HG03175 (cell line): ENCODE results near the gene SCN4B.

Source experiments
- ATAC-seq: cut with Tn5 transposase; IDR thresholded peaks from one replicate; pipeline ENCODE4 v1.9.1; 2021; ENCODE audit warnings: mild to moderate bottlenecking, moderate library complexity; ENCODE audit not compliant: unreplicated experiment

Gene SCN4B

DNA sequence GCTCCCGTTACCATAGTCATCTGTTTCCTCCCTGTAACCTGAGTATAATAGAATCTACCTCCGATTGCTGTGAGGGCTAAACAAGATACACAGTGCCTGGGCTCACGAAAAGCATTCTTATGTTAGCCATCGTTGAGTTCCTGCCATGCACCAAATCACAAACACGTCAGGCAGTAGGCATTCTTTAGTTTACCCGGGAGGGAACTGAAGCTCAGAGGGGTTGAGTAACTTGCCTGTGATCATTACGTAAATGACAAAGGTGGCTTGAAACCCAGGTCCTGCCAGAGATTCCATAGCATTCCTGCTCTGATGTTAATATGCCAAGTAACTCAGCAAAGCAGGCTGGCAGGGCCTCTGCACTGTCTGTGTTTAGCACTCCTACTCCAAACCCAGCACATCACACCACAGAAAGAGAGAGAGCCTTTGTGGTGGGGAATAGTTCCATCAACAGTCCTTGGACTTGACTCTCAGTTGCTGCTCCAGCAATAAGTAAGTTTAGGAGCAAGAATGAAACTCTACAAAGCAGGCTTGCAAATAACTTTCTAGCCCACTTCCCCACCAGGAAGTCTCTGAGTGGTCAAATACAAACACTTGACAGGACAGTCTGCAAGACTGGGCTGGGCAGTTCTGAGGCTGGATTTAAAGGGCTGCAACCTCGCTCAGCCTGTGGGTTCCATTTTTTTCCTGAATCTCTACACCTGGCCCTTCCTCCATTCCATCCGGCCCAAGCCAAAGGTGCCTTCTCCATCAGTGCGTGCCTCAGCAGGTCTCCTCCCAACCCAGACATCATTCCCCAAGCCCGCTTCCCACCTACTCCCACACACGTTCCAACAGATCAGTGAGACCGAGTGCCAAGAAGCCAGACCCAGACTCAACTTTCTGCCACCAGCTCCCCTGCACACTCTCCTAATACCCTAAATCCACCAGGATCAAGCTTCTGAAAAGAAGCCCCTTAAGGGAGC lies 22.7 kb upstream of the SCN4B start:
- no peak for ATAC-seq

DNA sequence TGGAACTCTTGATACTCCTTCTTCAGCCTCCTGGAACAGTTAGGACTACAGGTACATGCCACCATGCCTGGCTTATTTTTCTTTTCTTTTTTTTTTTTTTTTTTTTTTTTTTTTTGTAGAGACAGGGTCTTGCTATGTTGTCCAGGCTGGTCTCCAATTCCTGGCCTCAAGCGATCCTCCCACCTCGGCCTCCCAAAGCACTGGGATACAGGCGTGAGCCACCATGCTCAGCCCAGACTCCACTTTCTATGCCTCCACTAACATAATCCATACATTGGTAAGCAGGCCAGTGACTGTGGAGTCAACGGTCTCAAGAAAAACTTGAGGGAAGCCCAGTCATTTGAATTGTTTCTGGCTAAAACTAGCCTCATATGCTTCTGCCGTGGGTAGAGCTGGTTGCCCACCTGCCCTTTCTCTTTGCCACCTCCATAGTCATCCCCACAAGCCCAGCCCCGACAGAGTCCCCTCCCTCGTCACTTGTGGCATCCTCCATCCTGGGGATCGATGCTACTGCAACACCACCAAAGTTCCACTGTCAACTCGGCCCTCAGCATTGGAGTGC lies 21.5 kb upstream of the SCN4B start:
- ATAC-seq = no peak

DNA sequence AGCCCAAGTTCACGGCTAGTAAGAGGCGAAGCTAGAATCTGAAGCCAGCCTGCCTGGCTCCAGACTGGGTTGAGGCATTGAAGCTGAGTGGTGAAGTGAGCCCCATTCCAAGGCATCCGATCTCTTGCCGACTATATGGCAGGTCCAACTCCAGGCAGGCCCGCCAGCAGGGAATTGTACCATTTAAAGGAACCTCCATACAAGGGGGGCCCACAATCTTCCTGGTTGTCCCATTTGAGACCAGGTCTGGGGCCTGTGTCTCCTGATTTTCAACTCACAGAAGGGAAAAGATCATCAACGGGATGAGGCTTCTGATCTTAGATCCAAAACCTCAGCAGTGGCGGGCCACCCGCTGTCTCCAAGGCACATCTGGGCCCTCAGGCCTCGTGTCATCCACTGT lies 19.7 kb upstream of the SCN4B start:
- no peak for ATAC-seq

DNA sequence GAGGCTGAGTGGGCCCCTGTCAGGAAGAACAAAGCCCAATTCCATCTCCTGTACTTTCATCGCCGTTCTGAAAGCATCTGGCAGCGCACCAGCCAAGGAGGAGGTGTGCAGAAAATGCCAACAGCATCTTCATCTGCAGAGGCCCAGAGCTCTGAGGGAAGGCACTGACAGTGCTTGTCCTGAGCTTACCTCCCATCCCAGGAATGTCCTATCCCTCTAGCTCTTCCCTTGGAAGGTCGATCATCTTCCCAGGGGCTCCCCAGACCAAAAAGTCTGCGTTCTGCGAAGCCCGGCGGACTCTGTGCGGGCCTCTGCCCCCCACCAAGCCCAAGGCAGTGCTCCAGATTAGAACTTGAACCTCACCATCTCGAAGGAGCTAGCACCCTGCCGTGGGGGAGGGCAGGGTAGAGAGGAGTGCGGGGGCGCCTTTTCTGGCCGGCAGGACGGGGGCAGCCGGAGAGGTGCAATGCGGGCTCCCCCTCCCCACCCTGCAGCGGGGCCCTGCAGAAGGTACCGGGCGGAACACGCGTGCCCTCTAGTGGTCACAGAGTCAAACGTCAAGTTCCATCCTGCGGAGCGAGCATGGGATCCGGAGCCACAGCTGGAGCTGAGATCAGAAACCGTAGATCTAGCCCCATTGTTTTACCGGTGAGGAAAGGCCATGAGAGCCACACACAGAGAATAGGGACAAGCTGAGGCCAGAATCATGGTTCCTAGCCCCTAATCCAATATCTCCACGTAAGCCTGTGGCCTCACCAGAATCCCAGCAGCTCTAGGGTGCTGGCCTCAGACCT lies 18.8 kb upstream of the SCN4B start:
- ATAC-seq = peak; percentile 57

DNA sequence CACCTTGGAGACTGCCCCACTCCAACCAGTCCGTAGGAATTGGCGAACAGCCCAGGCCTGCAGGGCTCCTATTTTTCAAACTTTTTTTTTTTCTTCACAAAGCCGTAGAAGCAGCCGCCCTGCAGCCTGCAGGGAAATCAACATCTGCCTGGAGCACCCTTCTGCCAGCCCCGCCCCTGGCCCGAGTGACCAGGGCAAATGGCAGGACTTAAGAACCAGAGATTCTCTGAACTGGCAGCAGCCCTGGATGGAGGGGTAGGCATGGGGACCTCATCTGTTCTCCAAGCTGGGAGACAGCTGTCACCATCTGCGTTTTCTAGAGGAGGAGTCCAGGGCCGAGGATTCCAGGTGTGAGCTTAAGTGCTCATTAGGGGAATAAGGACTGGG lies 18.3 kb upstream of the SCN4B start:
- ATAC-seq = no peak

DNA sequence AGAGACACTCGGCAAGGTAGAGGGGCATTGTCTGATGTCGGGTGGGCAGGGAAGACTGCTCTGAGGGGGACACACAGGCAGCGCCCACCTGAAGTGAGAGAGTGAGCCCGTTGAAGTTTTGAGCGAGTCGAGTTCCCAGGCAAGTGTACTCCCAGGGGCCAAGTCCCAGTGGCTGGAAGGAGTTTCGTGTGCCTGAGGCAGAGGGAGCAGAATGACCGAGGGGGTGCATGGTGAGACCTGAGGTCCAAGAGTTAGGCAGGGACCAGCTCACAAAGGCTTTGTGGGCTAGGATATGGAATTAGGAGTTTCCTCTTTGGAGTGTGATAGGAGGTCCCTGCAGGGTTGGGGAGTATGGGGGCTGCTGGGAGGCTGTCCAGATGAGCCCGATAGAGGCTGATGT lies 17.6 kb upstream of the SCN4B start:
- ATAC-seq = no peak

DNA sequence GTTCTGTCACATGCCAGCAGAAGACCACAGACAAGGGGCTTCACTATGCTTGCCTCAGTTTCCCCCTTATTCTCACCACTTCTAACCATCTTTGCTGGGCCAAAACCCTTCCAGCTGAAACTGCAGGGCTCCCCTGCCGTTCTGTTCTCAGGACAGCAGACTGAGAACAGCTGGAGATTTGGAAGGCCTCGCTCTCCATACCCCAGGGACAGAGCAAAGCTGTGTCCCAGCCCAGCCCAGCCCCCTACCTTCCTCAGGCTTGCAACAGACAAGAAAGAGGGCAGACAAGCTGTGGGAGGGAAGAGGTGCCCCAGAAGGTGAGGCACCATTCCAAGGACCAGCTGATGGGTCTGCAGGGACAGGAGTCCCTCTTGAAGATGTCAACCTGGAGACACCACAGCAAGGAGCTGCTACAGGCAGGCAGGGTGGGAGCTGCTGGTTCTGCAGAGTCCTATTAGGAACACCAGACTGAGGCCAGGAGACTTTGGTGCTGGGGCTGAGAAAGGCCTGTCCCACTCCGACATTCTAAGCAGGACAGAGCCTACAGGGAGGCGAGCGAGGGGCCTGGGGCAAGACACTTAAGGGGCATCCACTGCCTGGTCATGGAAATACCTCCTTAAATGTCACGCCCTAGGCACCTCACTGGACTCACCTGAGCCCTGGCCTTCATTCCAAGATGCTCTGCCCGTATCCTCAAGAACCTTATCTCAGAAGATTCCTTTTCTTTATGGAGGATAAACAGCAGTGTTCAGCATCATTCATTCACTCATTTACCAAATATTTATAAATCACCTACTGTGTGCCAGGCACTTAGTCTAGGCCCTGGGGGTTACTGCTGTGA lies 16.9 kb upstream of the SCN4B start:
- no peak for ATAC-seq

DNA sequence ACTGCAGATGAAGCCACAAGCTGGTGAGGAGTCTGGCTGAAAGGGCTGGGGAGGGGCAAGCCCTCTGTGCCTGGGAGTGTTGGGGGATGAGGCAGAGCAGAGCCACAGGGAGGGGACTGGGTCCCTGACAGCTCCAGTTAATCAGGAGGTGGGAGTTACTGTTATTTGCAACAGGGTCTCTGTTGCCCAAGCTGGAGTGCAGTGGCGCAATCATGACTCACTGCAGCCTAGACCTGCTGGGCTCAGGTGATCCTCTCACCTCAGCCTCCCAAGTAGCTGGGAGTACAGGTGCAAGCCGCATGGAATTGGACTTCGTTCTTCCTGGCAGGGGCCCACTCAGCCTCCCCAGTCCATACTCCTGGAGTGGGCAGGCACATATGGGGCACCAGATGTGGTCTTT lies 16.1 kb upstream of the SCN4B start:
- ATAC-seq = no peak

DNA sequence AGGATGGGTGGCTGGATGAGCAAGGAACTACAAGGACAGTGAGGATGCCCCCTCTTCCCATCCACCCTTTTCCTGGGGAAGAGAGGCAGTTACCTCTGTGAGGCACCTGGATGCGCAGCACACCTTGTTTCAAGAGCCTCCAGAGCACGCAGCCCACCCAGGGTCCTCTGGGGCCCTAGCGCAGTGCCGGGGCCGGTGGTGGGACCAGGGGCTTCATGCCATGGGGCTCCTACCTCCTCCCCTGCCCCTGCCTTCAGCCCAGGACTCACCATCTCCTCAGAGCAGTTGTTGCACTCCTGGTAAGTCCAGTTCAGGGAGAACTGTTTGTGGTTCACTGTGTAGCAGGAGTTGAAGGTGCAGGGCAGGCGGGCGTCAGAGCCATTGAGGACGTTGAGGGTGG lies 15.7 kb upstream of the SCN4B start:
- no peak for ATAC-seq

DNA sequence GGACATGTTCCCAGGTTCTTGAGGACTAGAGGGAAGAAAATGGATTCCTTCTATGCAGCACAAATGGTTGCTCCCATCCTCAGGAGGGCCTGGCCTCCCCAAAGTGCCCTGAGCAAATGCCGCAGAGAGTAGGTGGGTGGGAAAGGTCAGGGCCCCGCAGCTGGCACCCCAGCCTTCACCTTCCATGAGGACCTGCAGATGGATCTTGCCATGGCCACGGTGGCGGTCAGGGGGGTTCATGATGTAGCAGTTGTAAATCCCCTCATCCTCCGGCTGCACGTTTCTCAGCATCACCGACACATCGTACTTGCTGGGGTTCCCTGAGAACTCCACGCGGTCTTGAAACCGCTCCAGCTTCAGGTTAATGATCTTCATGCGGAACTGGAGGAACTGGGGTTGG lies 15.3 kb upstream of the SCN4B start:
- ATAC-seq = no peak

DNA sequence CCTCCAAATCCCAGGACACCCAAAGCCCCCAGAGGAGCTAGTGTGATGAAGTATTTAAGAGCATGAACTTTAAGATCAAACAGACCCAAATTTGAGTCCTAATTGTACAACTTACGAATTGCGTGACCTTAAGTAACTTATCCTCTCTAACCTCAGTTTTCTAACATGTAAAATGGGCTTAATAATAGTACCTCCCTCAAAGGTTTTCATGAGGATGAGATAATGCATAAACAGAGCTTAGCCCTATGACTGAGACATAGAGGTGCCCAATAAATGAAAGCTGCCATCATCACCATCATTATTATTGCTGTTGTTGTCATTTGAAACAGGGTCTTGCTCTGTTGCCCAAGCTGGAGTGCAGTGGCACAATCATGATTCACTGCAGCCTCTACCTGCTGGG lies 14.6 kb upstream of the SCN4B start:
- ATAC-seq = no peak

DNA sequence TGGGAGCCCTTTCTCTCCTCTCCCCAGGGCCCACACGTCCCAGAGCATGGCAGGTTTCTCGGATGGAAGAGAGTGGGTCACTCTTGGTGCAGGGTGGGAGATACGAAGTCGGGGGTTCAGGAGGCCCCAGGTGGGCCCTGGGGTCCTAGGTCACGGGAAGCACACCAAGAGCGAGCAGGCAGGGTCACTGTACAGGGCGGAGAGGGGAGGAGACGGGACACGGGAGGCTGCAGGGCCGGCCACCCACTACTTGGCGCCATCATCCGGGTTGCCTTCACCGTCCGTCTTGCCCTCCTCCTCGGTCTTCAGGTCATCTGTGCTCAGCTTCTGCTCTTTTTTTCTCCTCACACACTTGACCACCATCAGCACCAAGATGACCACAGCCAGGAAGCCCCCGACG lies 14.0 kb upstream of the SCN4B start:
- no peak for ATAC-seq

DNA sequence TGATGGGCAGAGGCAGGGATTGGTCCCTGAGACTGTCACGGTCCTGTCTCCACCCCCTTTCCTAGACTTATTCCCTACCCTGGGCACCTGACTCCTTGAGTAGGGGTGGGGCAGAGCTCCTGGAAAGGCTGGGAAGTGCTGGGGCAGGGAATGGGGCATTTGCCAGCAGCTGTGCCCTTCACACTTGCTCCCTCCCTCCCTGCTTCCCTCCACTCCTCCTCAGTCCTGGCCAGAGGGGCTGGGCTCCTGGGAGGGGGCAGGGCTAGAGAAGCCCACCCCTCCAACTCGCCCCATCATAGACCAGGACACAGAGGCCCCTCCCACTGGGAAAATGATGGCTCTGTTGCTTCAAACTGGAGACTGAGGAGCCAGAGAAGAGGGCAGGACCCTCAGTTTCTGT lies 12.3 kb upstream of the SCN4B start:
- no peak for ATAC-seq

DNA sequence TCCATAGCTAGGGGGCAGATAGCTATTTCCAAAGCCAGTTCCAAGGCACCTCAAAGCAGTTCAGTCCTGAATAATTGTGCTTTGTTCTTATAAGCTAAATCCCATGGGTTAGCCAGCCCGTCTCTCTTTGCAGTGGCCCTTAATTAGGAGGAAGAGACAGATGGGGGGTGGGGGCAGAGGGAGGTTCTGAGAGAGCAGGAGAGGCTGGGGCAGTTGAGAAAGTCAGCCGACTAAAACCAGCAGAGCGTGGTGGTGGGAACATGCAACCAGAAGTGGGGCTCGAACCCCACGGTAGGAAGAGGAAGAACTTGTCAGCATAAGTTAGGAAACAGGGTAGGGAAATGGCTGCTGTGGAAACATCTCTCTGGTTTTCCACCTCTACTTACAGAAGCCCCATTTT lies 10.9 kb upstream of the SCN4B start:
- no peak for ATAC-seq

DNA sequence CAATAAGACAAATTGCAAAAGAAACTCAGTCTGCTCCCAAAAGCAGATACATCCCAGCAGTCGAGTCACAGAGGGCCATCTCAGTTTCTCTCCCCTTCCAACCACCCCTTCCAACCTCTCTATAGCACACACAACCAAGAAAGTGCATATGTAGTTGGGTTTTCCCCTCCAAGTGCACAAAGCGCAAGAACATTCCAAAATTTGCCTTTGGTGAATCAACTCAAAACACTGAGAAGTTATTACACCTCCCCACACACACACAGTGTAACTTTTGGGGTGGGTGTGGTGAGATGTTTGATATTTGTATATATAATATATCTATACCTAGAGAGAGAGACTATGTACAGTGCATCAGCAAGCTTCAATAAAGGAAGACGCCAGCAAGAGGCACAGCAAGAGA lies 10.2 kb upstream of the SCN4B start:
- ATAC-seq = no peak

DNA sequence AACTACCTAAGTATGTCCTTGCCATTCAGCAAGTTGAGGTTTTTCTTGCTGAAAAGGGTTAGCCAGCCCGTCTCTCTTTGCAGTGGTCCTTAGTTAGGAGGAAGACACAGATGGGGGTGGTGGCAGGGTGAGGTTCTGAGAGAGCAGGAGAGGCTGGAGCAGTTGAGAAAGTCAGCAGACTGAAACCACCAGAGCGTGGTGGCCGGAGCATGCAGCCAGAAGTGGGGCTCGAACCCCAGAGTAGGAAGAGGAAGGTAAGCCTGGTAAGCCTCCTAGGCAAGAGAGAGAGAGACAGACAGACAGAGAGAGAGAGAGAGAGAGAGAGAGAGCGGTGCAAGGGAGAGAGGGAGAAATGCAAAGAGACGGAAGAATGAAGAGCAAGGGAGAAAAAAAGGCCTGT lies 9.2 kb upstream of the SCN4B start:
- no peak for ATAC-seq

DNA sequence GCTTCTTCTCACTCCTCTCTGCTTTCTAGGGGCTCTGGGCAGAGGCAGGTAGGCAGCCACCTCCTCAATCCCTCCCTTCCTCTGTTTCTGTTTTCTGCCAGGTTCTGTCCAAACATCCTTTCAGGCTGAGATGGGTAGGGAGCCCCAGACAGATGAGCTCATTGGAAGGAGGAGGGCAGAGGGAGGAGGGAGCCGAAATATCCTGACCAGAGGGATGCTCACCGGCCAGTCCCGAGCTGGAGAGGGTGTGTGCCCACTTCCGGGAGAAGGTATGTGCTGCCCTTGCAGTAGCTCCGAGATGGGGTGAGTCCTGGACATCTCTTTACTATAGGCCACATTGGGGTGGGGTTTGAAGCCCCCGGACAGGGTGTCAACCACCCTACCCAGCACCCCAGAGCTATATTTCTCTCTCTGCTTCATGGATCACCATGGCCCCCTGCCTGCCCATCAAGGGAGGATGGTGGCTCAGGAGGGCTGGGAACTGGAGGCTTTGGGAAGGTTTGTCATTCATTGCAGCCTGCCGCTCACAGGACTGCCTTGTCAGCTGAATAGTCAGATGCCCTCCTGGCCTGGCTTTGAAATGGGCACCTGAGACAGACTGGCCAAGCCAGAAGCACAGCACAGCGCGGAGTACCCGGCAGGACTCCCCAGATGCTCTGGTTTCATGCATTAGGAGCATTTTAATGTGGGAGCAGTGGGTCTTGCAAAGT lies 4.7 kb upstream of the SCN4B start:
- ATAC-seq = no peak

DNA sequence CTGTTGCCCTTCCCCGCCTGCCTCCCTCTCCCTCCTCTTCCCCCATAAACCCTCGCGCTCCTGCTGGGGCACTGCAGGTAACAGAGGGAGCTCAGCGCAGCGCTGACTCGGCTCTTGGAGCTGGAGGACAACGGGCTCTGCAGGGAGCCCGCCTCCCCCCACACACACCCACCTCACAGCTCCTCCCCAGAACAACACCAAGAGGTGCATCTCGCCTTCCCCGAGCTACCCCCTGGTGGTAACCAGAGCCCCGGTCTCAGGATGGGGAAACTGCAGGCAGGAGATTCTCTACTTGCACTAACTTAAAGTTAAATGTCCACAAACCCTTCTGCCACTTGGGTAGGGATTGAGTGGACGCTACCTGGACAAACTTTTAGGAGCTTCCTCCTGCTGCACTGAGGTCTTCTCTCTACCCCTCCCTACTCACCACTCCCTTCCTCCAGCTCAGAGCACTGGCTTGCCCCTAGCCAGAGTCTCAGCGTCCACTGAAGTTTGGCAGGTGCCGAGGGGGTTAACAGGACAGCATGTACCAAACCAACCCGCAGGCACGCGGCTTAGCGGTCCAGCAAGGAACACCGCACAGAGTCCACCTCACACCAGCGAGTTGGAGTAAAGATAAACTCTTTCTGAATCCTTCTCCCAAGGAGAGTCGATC lies 4.0 kb upstream of the SCN4B start:
- ATAC-seq = no peak

DNA sequence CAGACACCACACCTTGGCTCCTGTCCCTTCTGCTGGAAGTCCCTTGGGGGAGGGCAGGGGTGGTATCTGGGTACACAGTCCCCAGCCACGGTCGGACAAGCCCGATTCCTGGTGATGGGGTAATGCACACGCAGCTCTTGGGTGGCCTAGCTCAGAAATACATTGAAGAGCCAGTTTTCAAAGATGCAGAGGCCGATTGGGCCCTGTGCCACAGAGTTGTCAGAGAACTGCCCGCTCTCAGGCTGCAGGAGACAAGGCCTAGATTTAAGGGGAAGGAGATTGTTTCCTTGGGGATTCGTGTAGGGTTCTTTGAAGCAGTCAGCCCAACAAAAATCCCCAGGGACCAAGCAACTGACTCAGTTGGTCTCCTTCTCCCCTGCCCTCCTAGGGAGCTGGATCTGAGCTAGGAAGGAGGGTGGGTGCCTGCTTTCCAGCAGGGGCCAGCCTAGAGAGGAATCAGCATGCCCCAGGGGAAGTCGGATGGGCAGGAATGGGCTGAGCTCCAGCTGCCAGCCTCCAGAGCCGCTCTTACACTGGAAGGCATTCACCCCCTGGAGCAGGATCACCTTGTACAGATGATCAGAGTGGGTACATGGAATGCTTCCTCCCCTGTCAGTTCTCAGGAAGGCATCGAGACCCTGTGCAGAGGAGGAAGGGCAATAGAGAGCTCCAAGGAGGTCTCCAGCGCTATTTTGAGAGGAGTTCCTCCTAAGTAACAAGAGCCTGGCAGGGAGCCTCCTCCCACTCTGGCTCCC lies 3.3 kb upstream of the SCN4B start:
- no peak for ATAC-seq
